HepG2 (cell line): Measurements from ENCODE around the gene TRAPPC1. TPM values are rescaled to one million over a fixed set of nuclear protein-coding genes. Genes with fewer than 3 reads are reported as not detected.

Experiments
- ATAC-seq: fragments of 200-7000 bp; cut with Tn5 transposase; 3 replicates; pipeline ENCODE4 v1.9.1; 2020; ENCODE audit warnings: mild to moderate bottlenecking, moderate library complexity
- BruUV-seq: library from RNA; stranded (reverse); fragments of 400-500 nt; replicated peaks from 2 replicates; lab custom pipeline; 2021; lab: Mats Ljungman, UMichigan
- CTCF ChIA-PET: fragments of 300-600 bp; formaldehyde crosslinking; extraction: SDS; loops from one replicate; lab custom pipeline; 2021; ENCODE audit warnings: low total read pairs, inconsistent platforms, low intra/inter-chr PET ratio; lab: Yijun Ruan, JAX
- POLR2A ChIA-PET: fragments of 350-600 bp; sonication (Branson Sonifier 250); formaldehyde crosslinking; loops from one replicate; lab custom pipeline; 2020; ENCODE audit warnings: antibody characterized with exemption, inconsistent platforms; lab: Yijun Ruan, JAX
- DNase-seq: peaks from one replicate; pipeline ENCODE4 v3.0.0-alpha.2; 2015; ENCODE audit warnings: low spot score
- FAIRE-seq: peaks from 3 replicates; lab custom pipeline; 2011; peaks lifted over from hg19 to GRCh38; lab: Jason Lieb, UNC
- H2AFZ ChIP-seq: one replicate; pipeline ENCODE4 v1.6.1; 2011; ENCODE audit warnings: low read length, inconsistent platforms
- H3K27ac ChIP-seq: fragments of 300-600 bp; 3 replicates; pipeline ENCODE4 v1.8.0; 2011; ENCODE audit warnings: mixed run types, mild to moderate bottlenecking, mixed read lengths, low read length, inconsistent platforms; ENCODE audit not compliant: insufficient read depth; ENCODE audit errors: extremely low read length
- H3K27me3 ChIP-seq, 2 experiments: fragments of 200-600 bp in 1 of 2; 2 replicates in 1 of 2; 3 replicates in 1 of 2; pipeline versions ENCODE4 v1.6.0 to v1.8.0; 2011; ENCODE audit warnings: low read length in 2 of 2, mild to moderate bottlenecking in 2 of 2, moderate library complexity in 2 of 2, inconsistent platforms in 1 of 2; ENCODE audit not compliant: insufficient read depth in 2 of 2, control insufficient read depth in 1 of 2
- H3K36me3 ChIP-seq, 2 experiments: fragments of 200-600 bp in 1 of 2; replicated peaks in 1 of 2; 2 replicates in 1 of 2; 3 replicates in 1 of 2; pipeline versions ENCODE4 v1.5.1 to v1.8.0; 2011; ENCODE audit warnings: low read length in 2 of 2, inconsistent platforms in 1 of 2; ENCODE audit not compliant: insufficient read depth in 2 of 2, control insufficient read depth in 1 of 2
- H3K4me1 ChIP-seq: 2 replicates; pipeline ENCODE4 v1.5.1; 2012; ENCODE audit warnings: low read length, inconsistent platforms; ENCODE audit not compliant: insufficient read depth
- H3K4me2 ChIP-seq: 2 replicates; pipeline ENCODE4 v1.6.0; 2011; ENCODE audit warnings: low read depth, low read length, inconsistent platforms
- H3K4me3 ChIP-seq, 3 experiments: fragments of 200-600 bp in 1 of 3; sonication (generic), shearing (Covaris generic) in 1 of 3; replicated peaks in 1 of 3; 2 replicates each; pipeline ENCODE4 v1.5.1; 2011 to 2016; ENCODE audit warnings: low read length in 3 of 3, inconsistent platforms in 2 of 3, low read depth in 2 of 3, mild to moderate bottlenecking in 2 of 3, control low read depth in 1 of 3, mixed read lengths in 1 of 3; ENCODE audit not compliant: insufficient read depth in 1 of 3
- H3K79me2 ChIP-seq: one replicate; pipeline ENCODE4 v1.6.1; 2011; ENCODE audit warnings: low read length, inconsistent platforms; ENCODE audit not compliant: insufficient read depth
- H3K9ac ChIP-seq: 2 replicates; pipeline ENCODE4 v1.6.0; 2011; ENCODE audit warnings: mild to moderate bottlenecking, low read depth, low read length, inconsistent platforms; ENCODE audit not compliant: insufficient read depth
- H3K9me3 ChIP-seq: 2 replicates; pipeline ENCODE4 v1.5.1; 2012; ENCODE audit warnings: mild to moderate bottlenecking, low read length
- H4K20me1 ChIP-seq: 2 replicates; pipeline ENCODE4 v1.6.0; 2011; ENCODE audit warnings: inconsistent platforms, mild to moderate bottlenecking, low read length, moderate library complexity; ENCODE audit not compliant: insufficient read depth
- ASH2L ChIP-seq: fragments of 300-600, 200-600 bp; sonication (generic); IDR thresholded peaks from 2 replicates; pipeline ENCODE4 v1.7.0; 2017; ENCODE audit warnings: low read depth, mild to moderate bottlenecking, moderate library complexity, mixed read lengths, low read length; ENCODE audit not compliant: insufficient read length
- MAZ ChIP-seq, 2 experiments: sonication (generic) in 1 of 2; formaldehyde crosslinking in 1 of 2; IDR thresholded peaks; 2 replicates each; pipeline versions ENCODE4 v1.5.0 to v1.6.1; 2012 to 2020; ENCODE audit warnings: low read depth in 2 of 2, mild to moderate bottlenecking in 2 of 2, borderline replicate concordance in 1 of 2, improper control_type of control experiment in 1 of 2, low read length in 1 of 2, missing genetic modification reagents in 1 of 2, moderate library complexity in 1 of 2
- SMARCC2 ChIP-seq: fragments of 450-650 bp; IDR thresholded peaks from 2 replicates; pipeline ENCODE4 v1.6.1; 2017; ENCODE audit warnings: antibody characterized with exemption, mild to moderate bottlenecking
- ZBTB7A ChIP-seq: sonication (generic); formaldehyde crosslinking; IDR thresholded peaks from 2 replicates; pipeline ENCODE4 v1.8.0; 2022; ENCODE audit warnings: mild to moderate bottlenecking, missing genetic modification reagents
- ZNF24 ChIP-seq: fragments of 450-650 bp; IDR thresholded peaks from 2 replicates; pipeline ENCODE4 v1.6.1; 2017; ENCODE audit warnings: antibody characterized with exemption, mild to moderate bottlenecking
- ZNF317 ChIP-seq: sonication (generic); formaldehyde crosslinking; IDR thresholded peaks from 2 replicates; pipeline ENCODE4 v1.5.0; 2020; ENCODE audit warnings: mild to moderate bottlenecking, missing genetic modification reagents
- ZNF510 ChIP-seq: sonication (generic); formaldehyde crosslinking; IDR thresholded peaks from 2 replicates; pipeline ENCODE4 v1.4.0; 2020; ENCODE audit warnings: low read depth, mild to moderate bottlenecking, missing genetic modification reagents
- ZNF670 ChIP-seq: sonication (generic); formaldehyde crosslinking; IDR thresholded peaks from 2 replicates; pipeline ENCODE4 v1.8.0; 2022; ENCODE audit warnings: mild to moderate bottlenecking, missing genetic modification reagents, borderline replicate concordance
- WGBS: methylation state at CpG from one replicate; pipeline ENCODE4 v1.1.6; 2017; ENCODE audit warnings: low lambda C conversion rate; 5-methylcytosine and 5-hydroxymethylcytosine counted together
- in situ Hi-C: cut with HindIII; loops from 2 replicates; pipeline ENCODE4 v1.10.0; 2017; ENCODE audit warnings: low pct_unique_long_range_greater_than_20kb; ENCODE audit not compliant: extremely low pct_ligation_motif_present
- intact Hi-C: fragments of 100-400 bp; cut with micrococcal nuclease; formaldehyde crosslinking; loops from one replicate; pipeline ENCODE4 v1.10.0; 2022; ENCODE audit not compliant: unreplicated experiment
- polyA plus RNA-seq, 8 experiments: library from polyadenylated mRNA; depleted of rRNA in 3 of 8; stranded (reverse) in 7 of 8; unstranded in 1 of 8; fragments of >200 nt; fragmentation: Illumina TruSeq in 4 of 8; extraction: Trizol in 4 of 8; gene quantifications; 2 replicates each; pipeline versions ENCODE4 v1.2.1 to v1.2.3, GENCODE V29; 2011 to 2016; ENCODE audit warnings: low read depth in 4 of 8, missing spikeins in 1 of 8, mixed read lengths in 1 of 8; ENCODE audit not compliant: insufficient read depth in 1 of 8
- total RNA-seq, 5 experiments: library from RNA; depleted of rRNA; stranded (reverse); fragments of >200 nt; fragmentation: Illumina TruSeq; extraction: Trizol; gene quantifications; 2 replicates each; pipeline ENCODE4 v1.2.3, GENCODE V29; 2016; ENCODE audit warnings: low read depth in 1 of 5
- TF ChIP-seq, protein P1 (sequence below): fragments of 450-650 bp; IDR thresholded peaks from 2 replicates; pipeline ENCODE4 v1.6.1; 2017; ENCODE audit warnings: mild to moderate bottlenecking
- TF ChIP-seq, protein P2 (sequence below): sonication (generic); formaldehyde crosslinking; IDR thresholded peaks from 2 replicates; pipeline ENCODE4 v1.5.1; 2020; ENCODE audit warnings: mild to moderate bottlenecking, missing genetic modification reagents, moderate library complexity
- TF ChIP-seq, protein P3 (sequence below): sonication (generic); formaldehyde crosslinking; conservative IDR thresholded peaks from 2 replicates; pipeline ENCODE4 v1.4.0; 2020; ENCODE audit warnings: missing genetic modification reagents
- TF ChIP-seq, protein P4 (sequence below): sonication (generic); formaldehyde crosslinking; IDR thresholded peaks from 2 replicates; pipeline ENCODE4 v1.4.0; 2020; ENCODE audit warnings: missing genetic modification reagents

TRAPPC1 gene
- total and polyA plus RNA-seq, 2 of the 13 experiments (the other 11 are each of a cell fraction or from before 2014, with no cell fraction given) = 28.1 to 44.9 TPM

DNA sequence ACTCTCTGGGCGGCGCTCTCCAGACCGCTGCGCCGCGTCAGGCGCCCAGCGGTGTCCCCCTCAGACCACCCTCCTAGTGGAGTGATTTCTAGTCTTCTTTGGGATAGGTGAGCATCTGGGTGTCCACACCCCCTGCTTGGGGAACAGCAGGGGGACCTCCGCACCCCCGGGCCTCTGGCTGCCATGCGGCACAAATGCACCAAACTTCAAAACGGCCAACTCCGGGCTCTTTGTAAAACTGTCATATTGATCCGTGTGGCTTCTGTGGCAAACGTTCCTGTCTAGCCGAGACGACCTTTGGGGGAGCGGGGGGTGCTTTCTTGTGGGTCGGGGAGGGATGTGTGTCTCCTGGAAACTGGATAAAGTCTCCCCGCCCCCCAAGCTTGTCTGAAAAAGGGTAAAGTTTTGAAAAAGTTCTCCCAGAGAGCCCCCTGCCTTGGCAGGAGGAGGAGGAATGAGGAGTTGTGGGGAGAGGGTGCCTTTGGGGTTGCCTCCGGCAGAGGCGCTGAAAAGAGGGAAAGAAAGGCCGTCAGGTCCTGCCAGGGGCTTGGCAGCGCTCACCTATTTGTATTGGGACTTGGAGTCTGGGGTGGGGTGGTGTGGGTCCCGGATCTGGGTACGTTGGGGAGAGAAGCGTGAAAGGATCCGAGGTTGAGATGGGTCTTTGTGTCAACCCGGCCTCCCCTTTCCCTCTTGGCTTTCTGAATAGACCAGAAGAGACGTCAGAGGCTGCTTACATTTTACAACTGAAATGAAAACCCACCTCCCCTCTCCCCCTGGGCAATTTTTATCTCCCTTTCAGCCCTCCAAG, 45.3 kb downstream of the TRAPPC1 start:
- POLR2A ChIA-PET = interaction anchor here (0.7 to 1.7 kb wide), 4 partner anchors 18 to 53 kb away, joined by 3 to 6 read pairs (median 4); partner anchors contain the start of genes KDM6B and NAA38
- in situ Hi-C loops (no loop called here), intact Hi-C loops (loop anchor here (1.0 kb wide), 1 partner anchor 23 kb away; no protein-coding TSS in a partner anchor)
- Histone ChIP-seq H3K79me2 (no peaks in the 10 kb centered on the region), H3K27ac (peak overlapping the region; percentile 48), H3K9me3 (no peaks in the 10 kb centered on the region), H3K9ac (peak overlapping the region; percentile 55; the same call in 1 of the 2 replicates), H3K4me2 (peak overlapping the region; percentile 92), H3K4me1 (peaks cover 48% of the 10 kb centered on the region), H2AFZ (peak overlapping the region; percentile 54), H4K20me1 (no peaks in the 10 kb centered on the region), H3K36me3 (no peaks in the 10 kb centered on the region), H3K27me3 (peaks cover 1 to 19% of the 10 kb centered on the region in 2 experiments; a peak in 2 of 5 replicates), H3K4me3 (peak overlapping the region; percentile 45 to 76 (median 68))
- peak; percentile 22 for ATAC-seq
- CTCF ChIA-PET = no interaction called here
- WGBS = 2% methylated on average over 22 of the region's 30 CpGs
- no peak for FAIRE-seq
- no peak for DNase-seq
- no TSS peak for BruUV-seq
- TF ChIP-seq, protein P1, sequence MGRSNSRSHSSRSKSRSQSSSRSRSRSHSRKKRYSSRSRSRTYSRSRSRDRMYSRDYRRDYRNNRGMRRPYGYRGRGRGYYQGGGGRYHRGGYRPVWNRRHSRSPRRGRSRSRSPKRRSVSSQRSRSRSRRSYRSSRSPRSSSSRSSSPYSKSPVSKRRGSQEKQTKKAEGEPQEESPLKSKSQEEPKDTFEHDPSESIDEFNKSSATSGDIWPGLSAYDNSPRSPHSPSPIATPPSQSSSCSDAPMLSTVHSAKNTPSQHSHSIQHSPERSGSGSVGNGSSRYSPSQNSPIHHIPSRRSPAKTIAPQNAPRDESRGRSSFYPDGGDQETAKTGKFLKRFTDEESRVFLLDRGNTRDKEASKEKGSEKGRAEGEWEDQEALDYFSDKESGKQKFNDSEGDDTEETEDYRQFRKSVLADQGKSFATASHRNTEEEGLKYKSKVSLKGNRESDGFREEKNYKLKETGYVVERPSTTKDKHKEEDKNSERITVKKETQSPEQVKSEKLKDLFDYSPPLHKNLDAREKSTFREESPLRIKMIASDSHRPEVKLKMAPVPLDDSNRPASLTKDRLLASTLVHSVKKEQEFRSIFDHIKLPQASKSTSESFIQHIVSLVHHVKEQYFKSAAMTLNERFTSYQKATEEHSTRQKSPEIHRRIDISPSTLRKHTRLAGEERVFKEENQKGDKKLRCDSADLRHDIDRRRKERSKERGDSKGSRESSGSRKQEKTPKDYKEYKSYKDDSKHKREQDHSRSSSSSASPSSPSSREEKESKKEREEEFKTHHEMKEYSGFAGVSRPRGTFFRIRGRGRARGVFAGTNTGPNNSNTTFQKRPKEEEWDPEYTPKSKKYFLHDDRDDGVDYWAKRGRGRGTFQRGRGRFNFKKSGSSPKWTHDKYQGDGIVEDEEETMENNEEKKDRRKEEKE = no peak
- no peak for TF ChIP-seq SMARCC2
- TF ChIP-seq, protein P2, sequence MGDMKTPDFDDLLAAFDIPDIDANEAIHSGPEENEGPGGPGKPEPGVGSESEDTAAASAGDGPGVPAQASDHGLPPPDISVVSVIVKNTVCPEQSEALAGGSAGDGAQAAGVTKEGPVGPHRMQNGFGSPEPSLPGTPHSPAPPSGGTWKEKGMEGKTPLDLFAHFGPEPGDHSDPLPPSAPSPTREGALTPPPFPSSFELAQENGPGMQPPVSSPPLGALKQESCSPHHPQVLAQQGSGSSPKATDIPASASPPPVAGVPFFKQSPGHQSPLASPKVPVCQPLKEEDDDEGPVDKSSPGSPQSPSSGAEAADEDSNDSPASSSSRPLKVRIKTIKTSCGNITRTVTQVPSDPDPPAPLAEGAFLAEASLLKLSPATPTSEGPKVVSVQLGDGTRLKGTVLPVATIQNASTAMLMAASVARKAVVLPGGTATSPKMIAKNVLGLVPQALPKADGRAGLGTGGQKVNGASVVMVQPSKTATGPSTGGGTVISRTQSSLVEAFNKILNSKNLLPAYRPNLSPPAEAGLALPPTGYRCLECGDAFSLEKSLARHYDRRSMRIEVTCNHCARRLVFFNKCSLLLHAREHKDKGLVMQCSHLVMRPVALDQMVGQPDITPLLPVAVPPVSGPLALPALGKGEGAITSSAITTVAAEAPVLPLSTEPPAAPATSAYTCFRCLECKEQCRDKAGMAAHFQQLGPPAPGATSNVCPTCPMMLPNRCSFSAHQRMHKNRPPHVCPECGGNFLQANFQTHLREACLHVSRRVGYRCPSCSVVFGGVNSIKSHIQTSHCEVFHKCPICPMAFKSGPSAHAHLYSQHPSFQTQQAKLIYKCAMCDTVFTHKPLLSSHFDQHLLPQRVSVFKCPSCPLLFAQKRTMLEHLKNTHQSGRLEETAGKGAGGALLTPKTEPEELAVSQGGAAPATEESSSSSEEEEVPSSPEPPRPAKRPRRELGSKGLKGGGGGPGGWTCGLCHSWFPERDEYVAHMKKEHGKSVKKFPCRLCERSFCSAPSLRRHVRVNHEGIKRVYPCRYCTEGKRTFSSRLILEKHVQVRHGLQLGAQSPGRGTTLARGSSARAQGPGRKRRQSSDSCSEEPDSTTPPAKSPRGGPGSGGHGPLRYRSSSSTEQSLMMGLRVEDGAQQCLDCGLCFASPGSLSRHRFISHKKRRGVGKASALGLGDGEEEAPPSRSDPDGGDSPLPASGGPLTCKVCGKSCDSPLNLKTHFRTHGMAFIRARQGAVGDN (CRISPR knock-in tag) = peak; percentile 41; the same call in 1 of the 2 replicates
- no peak for TF ChIP-seq MAZ (IDR thresholded peaks at IDR 0.05; ENCODE audit: borderline replicate concordance, low read depth, low read length)
- TF ChIP-seq MAZ (CRISPR knock-in tag; IDR thresholded peaks at IDR 0.05; ENCODE audit: low read depth) = 0 out of 2 replicates have a peak, but pooled peaks have one; percentile 28
- TF ChIP-seq ZNF317 = no peak
- peak; percentile 3 for TF ChIP-seq ASH2L
- TF ChIP-seq, protein P3, sequence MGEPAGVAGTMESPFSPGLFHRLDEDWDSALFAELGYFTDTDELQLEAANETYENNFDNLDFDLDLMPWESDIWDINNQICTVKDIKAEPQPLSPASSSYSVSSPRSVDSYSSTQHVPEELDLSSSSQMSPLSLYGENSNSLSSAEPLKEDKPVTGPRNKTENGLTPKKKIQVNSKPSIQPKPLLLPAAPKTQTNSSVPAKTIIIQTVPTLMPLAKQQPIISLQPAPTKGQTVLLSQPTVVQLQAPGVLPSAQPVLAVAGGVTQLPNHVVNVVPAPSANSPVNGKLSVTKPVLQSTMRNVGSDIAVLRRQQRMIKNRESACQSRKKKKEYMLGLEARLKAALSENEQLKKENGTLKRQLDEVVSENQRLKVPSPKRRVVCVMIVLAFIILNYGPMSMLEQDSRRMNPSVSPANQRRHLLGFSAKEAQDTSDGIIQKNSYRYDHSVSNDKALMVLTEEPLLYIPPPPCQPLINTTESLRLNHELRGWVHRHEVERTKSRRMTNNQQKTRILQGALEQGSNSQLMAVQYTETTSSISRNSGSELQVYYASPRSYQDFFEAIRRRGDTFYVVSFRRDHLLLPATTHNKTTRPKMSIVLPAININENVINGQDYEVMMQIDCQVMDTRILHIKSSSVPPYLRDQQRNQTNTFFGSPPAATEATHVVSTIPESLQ (CRISPR knock-in tag) = no peak
- TF ChIP-seq ZNF670 = no peak
- TF ChIP-seq, protein P4, sequence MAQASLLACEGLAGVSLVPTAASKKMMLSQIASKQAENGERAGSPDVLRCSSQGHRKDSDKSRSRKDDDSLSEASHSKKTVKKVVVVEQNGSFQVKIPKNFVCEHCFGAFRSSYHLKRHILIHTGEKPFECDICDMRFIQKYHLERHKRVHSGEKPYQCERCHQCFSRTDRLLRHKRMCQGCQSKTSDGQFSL (CRISPR knock-in tag) = no peak
- TF ChIP-seq ZNF510 (CRISPR knock-in tag) = no peak
- TF ChIP-seq ZNF24 = no peak
- TF ChIP-seq ZBTB7A (CRISPR knock-in tag) = no peak
